ENCODE results near the gene SPTSSB. TPM values are rescaled to one million over a fixed set of nuclear protein-coding genes. Genes with fewer than 3 reads are reported as not detected.

The SPTSSB gene
- total and polyA plus RNA-seq, 9 of the 15 experiments (the other 6 are each of a cell fraction or from before 2014, with no cell fraction given) = 0.07 TPM; not detected in 8

- BruUV-seq (replicated peaks) = no TSS peak
- Histone ChIP-seq H4K20me1 (replicated peaks; ENCODE audit: control insufficient read depth, insufficient read depth, low read length) (no peaks in the 10 kb centered on the region), H2AFZ (ENCODE audit: low read depth, low read length) (no peak overlapping the region), H3K36me3 (ENCODE audit: control insufficient read depth, insufficient read depth, low read length) (no peaks in the 10 kb centered on the region), H3K9me3 (replicated peaks; ENCODE audit: control insufficient read depth, insufficient read depth, low read depth, low read length) (no peaks in the 10 kb centered on the region), H3K79me2 (ENCODE audit: control insufficient read depth, insufficient read depth, low read length) (no peaks in the 10 kb centered on the region), H3K9ac (ENCODE audit: insufficient read depth in 1 of 2, low read depth in 2 of 2, low read length in 2 of 2) (no peak overlapping the region), H3K4me3 (no peak overlapping the region), H3K27me3 (ENCODE audit: control insufficient read depth in 2 of 2, insufficient read depth in 2 of 2, low read length in 2 of 2) (no peaks in the 10 kb centered on the region), H3K9me1 (ENCODE audit: control insufficient read depth, insufficient read depth, low read length) (no peaks in the 10 kb centered on the region), H3K27ac (ENCODE audit: extremely low read depth, low read depth, low read length) (no peak overlapping the region), H3K4me2 (ENCODE audit: insufficient read depth, low read length) (no peak overlapping the region), H3K4me1 (replicated peaks in 1 of 2; ENCODE audit: control insufficient read depth in 2 of 2, insufficient read depth in 2 of 2, low read length in 2 of 2) (no peaks in the 10 kb centered on the region)
- DNase-seq (ENCODE audit: extremely low read depth in 1 of 4, low spot score in 3 of 4) (no peak), ATAC-seq (no peak), FAIRE-seq (no peak)
- TF ChIP-seq SAFB (IDR thresholded peaks at IDR 0.05; ENCODE audit: borderline replicate concordance, low read depth, low read length) (no peak), HINFP (tag; conservative IDR thresholded peaks at IDR 0.05; ENCODE audit: low read depth) (no peak), YBX1 (IDR thresholded peaks at IDR 0.05) (no peak), CREB5 (CRISPR knock-in tag; IDR thresholded peaks at IDR 0.05) (no peak), ELK3 (CRISPR knock-in tag; IDR thresholded peaks at IDR 0.05) (no peak), NFATC3 (IDR thresholded peaks at IDR 0.05) (no peak), ZNF449 (CRISPR knock-in tag; IDR thresholded peaks at IDR 0.05) (no peak), NFE2L1 (tag; IDR thresholded peaks at IDR 0.05; ENCODE audit: borderline replicate concordance, low read depth) (no peak), ZKSCAN8 (CRISPR knock-in tag; IDR thresholded peaks at IDR 0.05) (no peak), FOXA1 (IDR thresholded peaks at IDR 0.05; ENCODE audit: borderline replicate concordance) (no peak), ZNF184 (CRISPR knock-in tag; IDR thresholded peaks at IDR 0.05) (no peak), COPS2 (conservative IDR thresholded peaks at IDR 0.05) (no peak), KDM5B (IDR thresholded peaks at IDR 0.05; ENCODE audit: insufficient replicate concordance, low read depth, low read length) (no peak), CCAR2 (IDR thresholded peaks at IDR 0.05; ENCODE audit: low read depth, low read length) (no peak)
- CTCF ChIA-PET (ENCODE audit: low intra/inter-chr PET ratio) = no interaction called here
- POLR2A ChIA-PET = no interaction called here
- intact Hi-C loops (cut with micrococcal nuclease) (no loop called here), in situ Hi-C loops (cut with MboI) (no loop called here)
- WGBS (ENCODE audit: insufficient coverage, low coverage, missing lambda C conversion rate) = 0% methylated on average over 1 of the region's 1 CpG
Measured at GRCh38 chr3:161356287-161356686, 15.0 kb downstream of the SPTSSB start.
